ENCODE measurements around the gene ZNF583. TPM values are rescaled to one million over a fixed set of nuclear protein-coding genes. Genes with fewer than 3 reads are reported as not detected.

Gene ZNF583
- polyA plus RNA-seq, 1 of the 3 experiments (the other 2 are of a cell fraction): 1.9 TPM

GRCh38 chr19:56404705-56405056 lies 549 bp downstream of the ZNF583 start:
- Histone ChIP-seq H3K9ac (peak overlapping the region; percentile 85), H4K20me1 (ENCODE audit: insufficient read depth) (no peaks in the 10 kb centered on the region), H3K4me3 (ENCODE audit: low read depth in 2 of 2, low read length in 1 of 2) (peak overlapping the region; percentile 66 to 92), H3F3A (replicated peaks; ENCODE audit: insufficient read depth) (peaks cover 9% of the 10 kb centered on the region), H3K36me3 (replicated peaks in 1 of 2; ENCODE audit: control insufficient read depth in 1 of 2, insufficient read depth in 2 of 2, low read length in 1 of 2) (peaks cover 29 to 45% of the 10 kb centered on the region in 2 experiments), H2AFZ (ENCODE audit: low read depth) (peak overlapping the region; percentile 98), H3K4me1 (ENCODE audit: control insufficient read depth in 1 of 2, insufficient read depth in 2 of 2, low read depth in 1 of 2, low read length in 1 of 2) (peaks cover 0 to 15% of the 10 kb centered on the region in 2 experiments; a peak in 1 of 4 replicates), H3K27ac (ENCODE audit: low read depth in 2 of 2, low read length in 1 of 2) (peak overlapping the region in 1 of 2 experiments; percentile 83; a peak in 1 of 4 replicates), H3K27me3 (ENCODE audit: insufficient read depth) (no peaks in the 10 kb centered on the region), H3K79me2 (ENCODE audit: insufficient read depth) (peaks cover 8% of the 10 kb centered on the region; the same call in 1 of the 2 replicates), H3K9me3 (peaks cover 34% of the 10 kb centered on the region), H3K9me2 (no peaks in the 10 kb centered on the region), H3K4me2 (peak overlapping the region; percentile 89)
- 44% methylated on average over 9 of the region's 9 CpGs for WGBS (ENCODE audit: low lambda C conversion rate)
- ChIA-PET POLR2A (no interaction called here), CTCF (interaction anchor here (1.7 kb wide), 1 partner anchor 12 kb away, joined by 8 read pairs; the partner anchor contains the start of gene ZNF582)
- TF ChIP-seq ZBTB33 (IDR thresholded peaks at IDR 0.05; ENCODE audit: borderline replicate concordance, low read depth) (no peak), TEAD4 (IDR thresholded peaks at IDR 0.05; ENCODE audit: borderline replicate concordance, insufficient read depth) (no peak), SMC3 (IDR thresholded peaks at IDR 0.05; ENCODE audit: low read depth, low read length) (no peak), USF2 (IDR thresholded peaks at IDR 0.05; ENCODE audit: borderline replicate concordance, low read depth, low read length) (no peak), PBX3 (IDR thresholded peaks at IDR 0.05) (no peak), NFIC (IDR thresholded peaks at IDR 0.05; ENCODE audit: borderline replicate concordance) (no peak), GABPA (IDR thresholded peaks at IDR 0.05; ENCODE audit: low read depth) (no peak), EP300 (IDR thresholded peaks at IDR 0.05; ENCODE audit: borderline replicate concordance in 1 of 2, low read depth in 1 of 2, low read length in 1 of 2) (no peak), CHD2 (IDR thresholded peaks at IDR 0.05; ENCODE audit: low read length, partially characterized antibody) (no peak), MEF2A (IDR thresholded peaks at IDR 0.05; ENCODE audit: borderline replicate concordance, low read depth) (no peak), RAD21 (IDR thresholded peaks at IDR 0.05; ENCODE audit: low read length) (no peak)
- DNase-seq: no peak

- H2AFZ ChIP-seq (ENCODE audit: low read depth): no peak overlapping the region
- no peak overlapping the region for H3K27ac ChIP-seq (ENCODE audit: low read depth in 2 of 2, low read length in 1 of 2)
- peak overlapping the region; percentile 66 to 92 for H3K4me3 ChIP-seq (ENCODE audit: low read depth in 2 of 2, low read length in 1 of 2)
- CTCF ChIA-PET: no interaction called here
- H3K9me2 ChIP-seq: no peaks in the 10 kb centered on the region
- no peaks in the 10 kb centered on the region for H3K27me3 ChIP-seq (ENCODE audit: insufficient read depth)
- H3K4me2 ChIP-seq: peak overlapping the region; percentile 89
- no peaks in the 10 kb centered on the region for H4K20me1 ChIP-seq (ENCODE audit: insufficient read depth)
- H3K4me1 ChIP-seq (ENCODE audit: control insufficient read depth in 1 of 2, insufficient read depth in 2 of 2, low read depth in 1 of 2, low read length in 1 of 2): peaks cover 0 to 15% of the 10 kb centered on the region in 2 experiments; a peak in 1 of 4 replicates
- TF ChIP-seq FOSL2 (IDR thresholded peaks at IDR 0.05; ENCODE audit: borderline replicate concordance, low read depth) (no peak), SIN3A (IDR thresholded peaks at IDR 0.05; ENCODE audit: borderline replicate concordance, low read depth, low read length) (no peak), GATA2 (CRISPR knock-in tag; IDR thresholded peaks at IDR 0.05) (no peak), REST (IDR thresholded peaks at IDR 0.05; ENCODE audit: low read depth, low read length) (no peak), CTCF (IDR thresholded peaks at IDR 0.05) (no peak), MAX (IDR thresholded peaks at IDR 0.05; ENCODE audit: low read depth) (no peak), TCF12 (IDR thresholded peaks at IDR 0.05) (no peak)
- peaks cover 33 to 45% of the 10 kb centered on the region in 2 experiments for H3K36me3 ChIP-seq (replicated peaks in 1 of 2; ENCODE audit: control insufficient read depth in 1 of 2, insufficient read depth in 2 of 2, low read length in 1 of 2)
- WGBS (ENCODE audit: low lambda C conversion rate): 75% methylated on average over 4 of the region's 4 CpGs
- POLR2A ChIA-PET: no interaction called here
- peaks cover 8% of the 10 kb centered on the region; the same call in 1 of the 2 replicates for H3K79me2 ChIP-seq (ENCODE audit: insufficient read depth)
- no peak overlapping the region for H3K9ac ChIP-seq
- DNase-seq: no peak
- peaks cover 30% of the 10 kb centered on the region for H3K9me3 ChIP-seq
- peaks cover 9% of the 10 kb centered on the region for H3F3A ChIP-seq (replicated peaks; ENCODE audit: insufficient read depth)
Measured at GRCh38 chr19:56405062-56405461, 930 bp downstream of the ZNF583 start.
